ENCODE results near the gene LHX6.

DNA sequence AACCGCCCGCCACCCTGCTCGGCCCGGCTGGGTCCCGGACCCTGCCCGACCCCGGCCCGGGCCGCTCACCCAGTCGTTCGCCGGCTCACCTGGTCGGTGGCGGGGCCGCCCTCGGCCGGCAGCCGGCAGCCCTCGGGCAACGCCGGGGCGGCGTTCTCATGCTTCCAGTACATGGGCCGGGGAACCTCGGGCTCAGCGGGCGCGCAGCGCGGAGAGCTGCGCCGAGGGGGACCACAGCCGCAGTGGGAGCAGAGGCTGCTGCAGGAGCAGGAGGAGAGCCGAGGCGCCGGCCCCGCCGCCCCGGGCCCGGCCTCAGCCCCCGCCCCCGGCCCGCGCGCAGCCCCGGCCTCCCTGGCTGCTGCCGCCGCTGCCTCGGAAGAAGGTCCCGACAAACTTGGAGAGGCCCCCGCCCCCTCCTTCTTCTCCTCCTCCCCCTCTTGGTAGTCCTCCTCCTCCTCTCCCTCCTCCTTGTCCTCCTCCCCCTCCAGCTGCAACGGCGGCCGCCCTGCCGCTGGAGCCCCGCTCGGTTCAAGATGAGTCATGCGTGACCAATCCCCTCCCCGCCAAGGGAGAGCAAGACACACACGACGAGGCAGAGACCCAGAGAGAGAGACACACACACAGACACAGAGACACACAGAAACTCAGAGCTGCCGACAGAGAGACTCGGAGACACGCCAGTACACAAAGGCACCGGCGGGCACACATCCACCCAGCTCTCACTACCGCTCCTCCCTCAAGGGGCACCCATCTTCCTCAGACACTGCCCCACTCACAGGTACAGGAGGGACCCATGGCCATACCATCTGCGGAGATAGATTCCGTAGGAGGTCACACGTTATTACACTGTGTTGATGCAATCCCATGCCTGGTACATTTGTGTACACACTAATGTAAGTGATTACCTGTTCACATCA lies at the start of gene LHX6:
- TF ChIP-seq NR2C2 (CRISPR knock-in tag; IDR thresholded peaks at IDR 0.05) (no peak), CREB1 (CRISPR knock-in tag; IDR thresholded peaks at IDR 0.05) (no peak), ZNF416 (CRISPR knock-in tag; IDR thresholded peaks at IDR 0.05) (no peak), RORB (CRISPR knock-in tag; IDR thresholded peaks at IDR 0.05) (no peak), FOXK1 (CRISPR knock-in tag; IDR thresholded peaks at IDR 0.05) (no peak), TEAD4 (CRISPR knock-in tag; IDR thresholded peaks at IDR 0.05) (no peak), JUN (CRISPR knock-in tag; IDR thresholded peaks at IDR 0.05) (no peak)
- TF ChIP-seq, protein P1, sequence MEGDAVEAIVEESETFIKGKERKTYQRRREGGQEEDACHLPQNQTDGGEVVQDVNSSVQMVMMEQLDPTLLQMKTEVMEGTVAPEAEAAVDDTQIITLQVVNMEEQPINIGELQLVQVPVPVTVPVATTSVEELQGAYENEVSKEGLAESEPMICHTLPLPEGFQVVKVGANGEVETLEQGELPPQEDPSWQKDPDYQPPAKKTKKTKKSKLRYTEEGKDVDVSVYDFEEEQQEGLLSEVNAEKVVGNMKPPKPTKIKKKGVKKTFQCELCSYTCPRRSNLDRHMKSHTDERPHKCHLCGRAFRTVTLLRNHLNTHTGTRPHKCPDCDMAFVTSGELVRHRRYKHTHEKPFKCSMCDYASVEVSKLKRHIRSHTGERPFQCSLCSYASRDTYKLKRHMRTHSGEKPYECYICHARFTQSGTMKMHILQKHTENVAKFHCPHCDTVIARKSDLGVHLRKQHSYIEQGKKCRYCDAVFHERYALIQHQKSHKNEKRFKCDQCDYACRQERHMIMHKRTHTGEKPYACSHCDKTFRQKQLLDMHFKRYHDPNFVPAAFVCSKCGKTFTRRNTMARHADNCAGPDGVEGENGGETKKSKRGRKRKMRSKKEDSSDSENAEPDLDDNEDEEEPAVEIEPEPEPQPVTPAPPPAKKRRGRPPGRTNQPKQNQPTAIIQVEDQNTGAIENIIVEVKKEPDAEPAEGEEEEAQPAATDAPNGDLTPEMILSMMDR (IDR thresholded peaks at IDR 0.05) = no peak
- TF ChIP-seq, protein P2, sequence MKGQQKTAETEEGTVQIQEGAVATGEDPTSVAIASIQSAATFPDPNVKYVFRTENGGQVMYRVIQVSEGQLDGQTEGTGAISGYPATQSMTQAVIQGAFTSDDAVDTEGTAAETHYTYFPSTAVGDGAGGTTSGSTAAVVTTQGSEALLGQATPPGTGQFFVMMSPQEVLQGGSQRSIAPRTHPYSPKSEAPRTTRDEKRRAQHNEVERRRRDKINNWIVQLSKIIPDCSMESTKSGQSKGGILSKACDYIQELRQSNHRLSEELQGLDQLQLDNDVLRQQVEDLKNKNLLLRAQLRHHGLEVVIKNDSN (CRISPR knock-in tag; IDR thresholded peaks at IDR 0.05) = no peak
- TF ChIP-seq, protein P3, sequence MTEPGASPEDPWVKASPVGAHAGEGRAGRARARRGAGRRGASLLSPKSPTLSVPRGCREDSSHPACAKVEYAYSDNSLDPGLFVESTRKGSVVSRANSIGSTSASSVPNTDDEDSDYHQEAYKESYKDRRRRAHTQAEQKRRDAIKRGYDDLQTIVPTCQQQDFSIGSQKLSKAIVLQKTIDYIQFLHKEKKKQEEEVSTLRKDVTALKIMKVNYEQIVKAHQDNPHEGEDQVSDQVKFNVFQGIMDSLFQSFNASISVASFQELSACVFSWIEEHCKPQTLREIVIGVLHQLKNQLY (CRISPR knock-in tag; IDR thresholded peaks at IDR 0.05) = no peak
- TF ChIP-seq, protein P4, sequence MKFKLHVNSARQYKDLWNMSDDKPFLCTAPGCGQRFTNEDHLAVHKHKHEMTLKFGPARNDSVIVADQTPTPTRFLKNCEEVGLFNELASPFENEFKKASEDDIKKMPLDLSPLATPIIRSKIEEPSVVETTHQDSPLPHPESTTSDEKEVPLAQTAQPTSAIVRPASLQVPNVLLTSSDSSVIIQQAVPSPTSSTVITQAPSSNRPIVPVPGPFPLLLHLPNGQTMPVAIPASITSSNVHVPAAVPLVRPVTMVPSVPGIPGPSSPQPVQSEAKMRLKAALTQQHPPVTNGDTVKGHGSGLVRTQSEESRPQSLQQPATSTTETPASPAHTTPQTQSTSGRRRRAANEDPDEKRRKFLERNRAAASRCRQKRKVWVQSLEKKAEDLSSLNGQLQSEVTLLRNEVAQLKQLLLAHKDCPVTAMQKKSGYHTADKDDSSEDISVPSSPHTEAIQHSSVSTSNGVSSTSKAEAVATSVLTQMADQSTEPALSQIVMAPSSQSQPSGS (CRISPR knock-in tag; IDR thresholded peaks at IDR 0.05; ENCODE audit: borderline replicate concordance, low read depth) = no peak
- TF ChIP-seq, protein P5, sequence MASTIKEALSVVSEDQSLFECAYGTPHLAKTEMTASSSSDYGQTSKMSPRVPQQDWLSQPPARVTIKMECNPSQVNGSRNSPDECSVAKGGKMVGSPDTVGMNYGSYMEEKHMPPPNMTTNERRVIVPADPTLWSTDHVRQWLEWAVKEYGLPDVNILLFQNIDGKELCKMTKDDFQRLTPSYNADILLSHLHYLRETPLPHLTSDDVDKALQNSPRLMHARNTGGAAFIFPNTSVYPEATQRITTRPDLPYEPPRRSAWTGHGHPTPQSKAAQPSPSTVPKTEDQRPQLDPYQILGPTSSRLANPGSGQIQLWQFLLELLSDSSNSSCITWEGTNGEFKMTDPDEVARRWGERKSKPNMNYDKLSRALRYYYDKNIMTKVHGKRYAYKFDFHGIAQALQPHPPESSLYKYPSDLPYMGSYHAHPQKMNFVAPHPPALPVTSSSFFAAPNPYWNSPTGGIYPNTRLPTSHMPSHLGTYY (CRISPR knock-in tag; IDR thresholded peaks at IDR 0.05) = no peak
- TF ChIP-seq, protein P6, sequence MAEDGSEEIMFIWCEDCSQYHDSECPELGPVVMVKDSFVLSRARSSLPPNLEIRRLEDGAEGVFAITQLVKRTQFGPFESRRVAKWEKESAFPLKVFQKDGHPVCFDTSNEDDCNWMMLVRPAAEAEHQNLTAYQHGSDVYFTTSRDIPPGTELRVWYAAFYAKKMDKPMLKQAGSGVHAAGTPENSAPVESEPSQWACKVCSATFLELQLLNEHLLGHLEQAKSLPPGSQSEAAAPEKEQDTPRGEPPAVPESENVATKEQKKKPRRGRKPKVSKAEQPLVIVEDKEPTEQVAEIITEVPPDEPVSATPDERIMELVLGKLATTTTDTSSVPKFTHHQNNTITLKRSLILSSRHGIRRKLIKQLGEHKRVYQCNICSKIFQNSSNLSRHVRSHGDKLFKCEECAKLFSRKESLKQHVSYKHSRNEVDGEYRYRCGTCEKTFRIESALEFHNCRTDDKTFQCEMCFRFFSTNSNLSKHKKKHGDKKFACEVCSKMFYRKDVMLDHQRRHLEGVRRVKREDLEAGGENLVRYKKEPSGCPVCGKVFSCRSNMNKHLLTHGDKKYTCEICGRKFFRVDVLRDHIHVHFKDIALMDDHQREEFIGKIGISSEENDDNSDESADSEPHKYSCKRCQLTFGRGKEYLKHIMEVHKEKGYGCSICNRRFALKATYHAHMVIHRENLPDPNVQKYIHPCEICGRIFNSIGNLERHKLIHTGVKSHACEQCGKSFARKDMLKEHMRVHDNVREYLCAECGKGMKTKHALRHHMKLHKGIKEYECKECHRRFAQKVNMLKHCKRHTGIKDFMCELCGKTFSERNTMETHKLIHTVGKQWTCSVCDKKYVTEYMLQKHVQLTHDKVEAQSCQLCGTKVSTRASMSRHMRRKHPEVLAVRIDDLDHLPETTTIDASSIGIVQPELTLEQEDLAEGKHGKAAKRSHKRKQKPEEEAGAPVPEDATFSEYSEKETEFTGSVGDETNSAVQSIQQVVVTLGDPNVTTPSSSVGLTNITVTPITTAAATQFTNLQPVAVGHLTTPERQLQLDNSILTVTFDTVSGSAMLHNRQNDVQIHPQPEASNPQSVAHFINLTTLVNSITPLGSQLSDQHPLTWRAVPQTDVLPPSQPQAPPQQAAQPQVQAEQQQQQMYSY (CRISPR knock-in tag; IDR thresholded peaks at IDR 0.05) = no peak
- TF ChIP-seq, protein P7, sequence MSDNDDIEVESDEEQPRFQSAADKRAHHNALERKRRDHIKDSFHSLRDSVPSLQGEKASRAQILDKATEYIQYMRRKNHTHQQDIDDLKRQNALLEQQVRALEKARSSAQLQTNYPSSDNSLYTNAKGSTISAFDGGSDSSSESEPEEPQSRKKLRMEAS (CRISPR knock-in tag; IDR thresholded peaks at IDR 0.05) = no peak

All from WTC11 (cell line).